GM23338 (cell line): ENCODE results near the gene CACNA2D1. TPM values are rescaled to one million over a fixed set of nuclear protein-coding genes. Genes with fewer than 3 reads are reported as not detected.

Experiments
- ATAC-seq: fragments of 200-7000 bp; cut with Tn5 transposase; 3 replicates; pipeline ENCODE4 v1.9.1; 2020
- DNase-seq: peaks from one replicate; pipeline ENCODE4 v3.0.0-alpha.2; 2015; ENCODE audit warnings: low spot score
- H2AFZ ChIP-seq: fragments of 200-600 bp; sonication (generic); 2 replicates; pipeline ENCODE4 v1.8.0; 2016; ENCODE audit warnings: antibody characterized with exemption, mild to moderate bottlenecking, moderate library complexity
- H3F3A ChIP-seq: fragments of 200-600 bp; sonication (generic); replicated peaks from 2 replicates; pipeline ENCODE4 v1.8.0; 2017; ENCODE audit warnings: antibody characterized with exemption, mixed run types, low read depth
- H3K27ac ChIP-seq: fragments of 200-600 bp; sonication (generic); 2 replicates; pipeline ENCODE4 v1.6.1; 2016; ENCODE audit warnings: low read depth
- H3K27me3 ChIP-seq: fragments of 200-600 bp; sonication (generic); 2 replicates; pipeline ENCODE4 v1.8.0; 2016; ENCODE audit warnings: mild to moderate bottlenecking, mixed run types, moderate library complexity; ENCODE audit not compliant: insufficient read depth
- H3K36me3 ChIP-seq: fragments of 200-600 bp; sonication (generic); 2 replicates; pipeline ENCODE4 v1.8.0; 2016; ENCODE audit warnings: mild to moderate bottlenecking; ENCODE audit not compliant: insufficient read depth
- H3K4me1 ChIP-seq: fragments of 200-600 bp; sonication (generic); 2 replicates; pipeline ENCODE4 v1.8.0; 2016; ENCODE audit warnings: mild to moderate bottlenecking, moderate library complexity; ENCODE audit not compliant: insufficient read depth
- H3K4me2 ChIP-seq: fragments of 200-600 bp; sonication (generic); 2 replicates; pipeline ENCODE4 v1.7.1; 2017; ENCODE audit warnings: mixed run types
- H3K4me3 ChIP-seq: fragments of 200-600 bp; sonication (generic); 2 replicates; pipeline ENCODE4 v1.6.1; 2016; ENCODE audit warnings: mixed run types
- H3K79me2 ChIP-seq: fragments of 200-600 bp; sonication (generic); replicated peaks from 2 replicates; pipeline ENCODE4 v1.8.0; 2017; ENCODE audit warnings: mild to moderate bottlenecking; ENCODE audit not compliant: insufficient read depth
- H3K9me2 ChIP-seq: fragments of 200-600 bp; sonication (generic); 2 replicates; pipeline ENCODE4 v1.8.0; 2017; ENCODE audit not compliant: insufficient read depth
- H4K20me1 ChIP-seq: fragments of 200-600 bp; sonication (generic); replicated peaks from 2 replicates; pipeline ENCODE4 v1.8.0; 2017; ENCODE audit warnings: mild to moderate bottlenecking; ENCODE audit not compliant: insufficient read depth
- H3K27ac Mint-ChIP-seq: 2 replicates; pipeline ENCODE4 v1.8.0; 2020; ENCODE audit warnings: inconsistent platforms, mild to moderate bottlenecking, moderate library complexity, mixed read lengths
- H3K27me3 Mint-ChIP-seq: 3 replicates; pipeline ENCODE4 v1.8.0; 2022; ENCODE audit warnings: low read depth, mild to moderate bottlenecking, moderate library complexity, mixed read lengths, inconsistent platforms; ENCODE audit not compliant: insufficient read depth, poor library complexity
- H3K36me3 Mint-ChIP-seq: 3 replicates; pipeline ENCODE4 v1.8.0; 2021; ENCODE audit warnings: low read depth, mild to moderate bottlenecking, inconsistent platforms, moderate library complexity, mixed read lengths
- H3K4me1 Mint-ChIP-seq: 3 replicates; pipeline ENCODE4 v1.8.0; 2020; ENCODE audit warnings: mild to moderate bottlenecking, inconsistent platforms, mixed read lengths
- H3K4me3 Mint-ChIP-seq: 3 replicates; pipeline ENCODE4 v1.8.0; 2021; ENCODE audit warnings: moderate library complexity, mild to moderate bottlenecking, inconsistent platforms, mixed read lengths
- H3K9me3 Mint-ChIP-seq: 3 replicates; pipeline ENCODE4 v1.8.0; 2020; ENCODE audit warnings: moderate library complexity, mild to moderate bottlenecking, inconsistent platforms, mixed read lengths
- CREB1 ChIP-seq: fragments of 250-450 bp; sonication (Bioruptor Pico); IDR thresholded peaks from 2 replicates; pipeline ENCODE4 v1.5.0; 2020; ENCODE audit warnings: low read depth, mild to moderate bottlenecking, moderate library complexity
- EZH2 ChIP-seq: fragments of 200-600 bp; sonication (generic); IDR thresholded peaks from one replicate; pipeline ENCODE4 v1.8.0; 2017; ENCODE audit warnings: antibody characterized with exemption, mild to moderate bottlenecking, low read depth; ENCODE audit not compliant: unreplicated experiment
- EZH2phosphoT487 ChIP-seq: fragments of 200-600 bp; sonication (generic); IDR thresholded peaks from one replicate; pipeline ENCODE4 v1.8.1; 2018; ENCODE audit warnings: antibody characterized with exemption; ENCODE audit not compliant: unreplicated experiment
- JUNB ChIP-seq: IDR thresholded peaks from one replicate; pipeline ENCODE4 v1.6.1; 2016; ENCODE audit warnings: antibody characterized with exemption; ENCODE audit not compliant: unreplicated experiment
- NANOG ChIP-seq: IDR thresholded peaks from 2 replicates; pipeline ENCODE4 v1.6.1; 2016; ENCODE audit warnings: antibody characterized with exemption, borderline replicate concordance
- POLR2AphosphoS5 ChIP-seq: IDR thresholded peaks from 2 replicates; pipeline ENCODE4 v1.6.1; 2016; ENCODE audit warnings: antibody characterized with exemption, low read depth
- STAT1 ChIP-seq: IDR thresholded peaks from one replicate; pipeline ENCODE4 v1.6.1; 2016; ENCODE audit warnings: antibody characterized with exemption; ENCODE audit not compliant: unreplicated experiment
- ZNF114 ChIP-seq: fragments of 250-450 bp; sonication (Bioruptor Pico); IDR thresholded peaks from 2 replicates; pipeline ENCODE4 v1.5.0; 2020; ENCODE audit warnings: mild to moderate bottlenecking, moderate library complexity
- ZNF331 ChIP-seq: fragments of 250-450 bp; sonication (Bioruptor Pico); IDR thresholded peaks from 2 replicates; pipeline ENCODE4 v1.5.0; 2020; ENCODE audit warnings: low read depth, mild to moderate bottlenecking, moderate library complexity
- polyA plus RNA-seq: library from polyadenylated mRNA; unstranded; fragments of >200 nt; fragmentation: Nextera tagmentation; extraction: Ambion mirVana; gene quantifications from 2 replicates; pipeline ENCODE4 v1.2.1, GENCODE V29; 2016
- total RNA-seq: library from RNA; depleted of rRNA; stranded (reverse); fragments of >200 nt; shearing (Covaris generic); gene quantifications from 2 replicates; pipeline ENCODE4 v1.2.3, GENCODE V29; 2014
- TF ChIP-seq, protein P1 (sequence below), 2 experiments: fragments of 200-600 bp in 1 of 2; sonication (generic) in 1 of 2; conservative IDR thresholded peaks; 2 replicates each; pipeline versions ENCODE4 v1.5.1 to v1.6.1; 2016 to 2017; ENCODE audit warnings: antibody characterized with exemption in 2 of 2, low read depth in 2 of 2, mild to moderate bottlenecking in 2 of 2, moderate library complexity in 1 of 2
- TF ChIP-seq, protein P2 (sequence below): IDR thresholded peaks from one replicate; pipeline ENCODE4 v1.6.1; 2018; ENCODE audit warnings: antibody characterized with exemption; ENCODE audit not compliant: unreplicated experiment
- TF ChIP-seq, protein P3 (sequence below): IDR thresholded peaks from 2 replicates; pipeline ENCODE4 v1.6.1; 2016; ENCODE audit warnings: antibody characterized with exemption
- TF ChIP-seq, protein P4 (sequence below): fragments of 250-450 bp; sonication (Bioruptor Pico); IDR thresholded peaks from 2 replicates; pipeline ENCODE4 v1.5.0; 2020; ENCODE audit warnings: mild to moderate bottlenecking, moderate library complexity

Gene CACNA2D1
- total and polyA plus RNA-seq, 2 experiments from 2014 or later, result 7.0 to 20.4 TPM

DNA sequence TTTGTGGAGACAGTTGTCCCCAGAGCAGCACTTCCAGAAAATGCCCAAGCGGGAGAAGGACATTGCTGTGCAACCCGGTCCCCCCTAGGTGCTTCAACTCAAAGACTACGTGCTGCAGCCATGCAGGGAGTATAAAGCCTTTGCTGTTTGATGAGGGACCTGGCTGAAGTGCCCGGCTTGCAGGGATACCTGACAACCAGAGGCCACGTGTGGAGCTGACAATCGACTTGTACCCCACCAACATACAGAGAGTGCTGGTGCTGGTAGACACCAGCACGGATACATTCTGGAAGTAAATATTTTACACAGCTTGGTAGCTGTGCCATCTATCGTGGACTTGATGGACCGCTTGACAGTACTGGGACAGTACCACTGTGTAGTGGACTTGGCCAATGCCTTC is 240.6 kb downstream of the CACNA2D1 start:
- ATAC-seq (no peak), DNase-seq (no peak)
- no peaks in the 10 kb centered on the region for H3K27me3 ChIP-seq
- Mint-ChIP-seq H3K9me3 (peaks cover 6% of the 10 kb centered on the region; the same call in 2 of the 3 replicates), H3K27ac (no peak overlapping the region), H3K4me1 (peaks cover 4% of the 10 kb centered on the region; the same call in 1 of the 3 replicates), H3K36me3 (peaks cover 18% of the 10 kb centered on the region; the same call in 2 of the 3 replicates), H3K4me3 (no peak overlapping the region), H3K27me3 (no peaks in the 10 kb centered on the region)
- no peaks in the 10 kb centered on the region; the same call in 1 of the 2 replicates for H3K4me1 ChIP-seq
- no peak overlapping the region for H3K4me3 ChIP-seq
- no peak overlapping the region for H2AFZ ChIP-seq
- no peaks in the 10 kb centered on the region for H3K36me3 ChIP-seq
- no peaks in the 10 kb centered on the region for H4K20me1 ChIP-seq
- H3F3A ChIP-seq, result no peaks in the 10 kb centered on the region
- no peak for TF ChIP-seq STAT1
- no peak for TF ChIP-seq ZNF331 (CRISPR knock-in tag)
- TF ChIP-seq JUNB, result no peak
- no peak for TF ChIP-seq NANOG
- TF ChIP-seq, protein P1, sequence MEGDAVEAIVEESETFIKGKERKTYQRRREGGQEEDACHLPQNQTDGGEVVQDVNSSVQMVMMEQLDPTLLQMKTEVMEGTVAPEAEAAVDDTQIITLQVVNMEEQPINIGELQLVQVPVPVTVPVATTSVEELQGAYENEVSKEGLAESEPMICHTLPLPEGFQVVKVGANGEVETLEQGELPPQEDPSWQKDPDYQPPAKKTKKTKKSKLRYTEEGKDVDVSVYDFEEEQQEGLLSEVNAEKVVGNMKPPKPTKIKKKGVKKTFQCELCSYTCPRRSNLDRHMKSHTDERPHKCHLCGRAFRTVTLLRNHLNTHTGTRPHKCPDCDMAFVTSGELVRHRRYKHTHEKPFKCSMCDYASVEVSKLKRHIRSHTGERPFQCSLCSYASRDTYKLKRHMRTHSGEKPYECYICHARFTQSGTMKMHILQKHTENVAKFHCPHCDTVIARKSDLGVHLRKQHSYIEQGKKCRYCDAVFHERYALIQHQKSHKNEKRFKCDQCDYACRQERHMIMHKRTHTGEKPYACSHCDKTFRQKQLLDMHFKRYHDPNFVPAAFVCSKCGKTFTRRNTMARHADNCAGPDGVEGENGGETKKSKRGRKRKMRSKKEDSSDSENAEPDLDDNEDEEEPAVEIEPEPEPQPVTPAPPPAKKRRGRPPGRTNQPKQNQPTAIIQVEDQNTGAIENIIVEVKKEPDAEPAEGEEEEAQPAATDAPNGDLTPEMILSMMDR (conservative IDR thresholded peaks at IDR 0.05; ENCODE audit: low read depth in 2 of 2), result no peak
- TF ChIP-seq POLR2AphosphoS5, result no peak
- TF ChIP-seq, protein P2, sequence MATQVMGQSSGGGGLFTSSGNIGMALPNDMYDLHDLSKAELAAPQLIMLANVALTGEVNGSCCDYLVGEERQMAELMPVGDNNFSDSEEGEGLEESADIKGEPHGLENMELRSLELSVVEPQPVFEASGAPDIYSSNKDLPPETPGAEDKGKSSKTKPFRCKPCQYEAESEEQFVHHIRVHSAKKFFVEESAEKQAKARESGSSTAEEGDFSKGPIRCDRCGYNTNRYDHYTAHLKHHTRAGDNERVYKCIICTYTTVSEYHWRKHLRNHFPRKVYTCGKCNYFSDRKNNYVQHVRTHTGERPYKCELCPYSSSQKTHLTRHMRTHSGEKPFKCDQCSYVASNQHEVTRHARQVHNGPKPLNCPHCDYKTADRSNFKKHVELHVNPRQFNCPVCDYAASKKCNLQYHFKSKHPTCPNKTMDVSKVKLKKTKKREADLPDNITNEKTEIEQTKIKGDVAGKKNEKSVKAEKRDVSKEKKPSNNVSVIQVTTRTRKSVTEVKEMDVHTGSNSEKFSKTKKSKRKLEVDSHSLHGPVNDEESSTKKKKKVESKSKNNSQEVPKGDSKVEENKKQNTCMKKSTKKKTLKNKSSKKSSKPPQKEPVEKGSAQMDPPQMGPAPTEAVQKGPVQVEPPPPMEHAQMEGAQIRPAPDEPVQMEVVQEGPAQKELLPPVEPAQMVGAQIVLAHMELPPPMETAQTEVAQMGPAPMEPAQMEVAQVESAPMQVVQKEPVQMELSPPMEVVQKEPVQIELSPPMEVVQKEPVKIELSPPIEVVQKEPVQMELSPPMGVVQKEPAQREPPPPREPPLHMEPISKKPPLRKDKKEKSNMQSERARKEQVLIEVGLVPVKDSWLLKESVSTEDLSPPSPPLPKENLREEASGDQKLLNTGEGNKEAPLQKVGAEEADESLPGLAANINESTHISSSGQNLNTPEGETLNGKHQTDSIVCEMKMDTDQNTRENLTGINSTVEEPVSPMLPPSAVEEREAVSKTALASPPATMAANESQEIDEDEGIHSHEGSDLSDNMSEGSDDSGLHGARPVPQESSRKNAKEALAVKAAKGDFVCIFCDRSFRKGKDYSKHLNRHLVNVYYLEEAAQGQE, result no peak
- TF ChIP-seq ZNF114 (CRISPR knock-in tag), result no peak
- TF ChIP-seq EZH2phosphoT487, result no peak
- TF ChIP-seq CREB1 (CRISPR knock-in tag), result no peak
- TF ChIP-seq, protein P3, sequence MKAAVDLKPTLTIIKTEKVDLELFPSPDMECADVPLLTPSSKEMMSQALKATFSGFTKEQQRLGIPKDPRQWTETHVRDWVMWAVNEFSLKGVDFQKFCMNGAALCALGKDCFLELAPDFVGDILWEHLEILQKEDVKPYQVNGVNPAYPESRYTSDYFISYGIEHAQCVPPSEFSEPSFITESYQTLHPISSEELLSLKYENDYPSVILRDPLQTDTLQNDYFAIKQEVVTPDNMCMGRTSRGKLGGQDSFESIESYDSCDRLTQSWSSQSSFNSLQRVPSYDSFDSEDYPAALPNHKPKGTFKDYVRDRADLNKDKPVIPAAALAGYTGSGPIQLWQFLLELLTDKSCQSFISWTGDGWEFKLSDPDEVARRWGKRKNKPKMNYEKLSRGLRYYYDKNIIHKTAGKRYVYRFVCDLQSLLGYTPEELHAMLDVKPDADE, result no peak
- TF ChIP-seq, protein P4, sequence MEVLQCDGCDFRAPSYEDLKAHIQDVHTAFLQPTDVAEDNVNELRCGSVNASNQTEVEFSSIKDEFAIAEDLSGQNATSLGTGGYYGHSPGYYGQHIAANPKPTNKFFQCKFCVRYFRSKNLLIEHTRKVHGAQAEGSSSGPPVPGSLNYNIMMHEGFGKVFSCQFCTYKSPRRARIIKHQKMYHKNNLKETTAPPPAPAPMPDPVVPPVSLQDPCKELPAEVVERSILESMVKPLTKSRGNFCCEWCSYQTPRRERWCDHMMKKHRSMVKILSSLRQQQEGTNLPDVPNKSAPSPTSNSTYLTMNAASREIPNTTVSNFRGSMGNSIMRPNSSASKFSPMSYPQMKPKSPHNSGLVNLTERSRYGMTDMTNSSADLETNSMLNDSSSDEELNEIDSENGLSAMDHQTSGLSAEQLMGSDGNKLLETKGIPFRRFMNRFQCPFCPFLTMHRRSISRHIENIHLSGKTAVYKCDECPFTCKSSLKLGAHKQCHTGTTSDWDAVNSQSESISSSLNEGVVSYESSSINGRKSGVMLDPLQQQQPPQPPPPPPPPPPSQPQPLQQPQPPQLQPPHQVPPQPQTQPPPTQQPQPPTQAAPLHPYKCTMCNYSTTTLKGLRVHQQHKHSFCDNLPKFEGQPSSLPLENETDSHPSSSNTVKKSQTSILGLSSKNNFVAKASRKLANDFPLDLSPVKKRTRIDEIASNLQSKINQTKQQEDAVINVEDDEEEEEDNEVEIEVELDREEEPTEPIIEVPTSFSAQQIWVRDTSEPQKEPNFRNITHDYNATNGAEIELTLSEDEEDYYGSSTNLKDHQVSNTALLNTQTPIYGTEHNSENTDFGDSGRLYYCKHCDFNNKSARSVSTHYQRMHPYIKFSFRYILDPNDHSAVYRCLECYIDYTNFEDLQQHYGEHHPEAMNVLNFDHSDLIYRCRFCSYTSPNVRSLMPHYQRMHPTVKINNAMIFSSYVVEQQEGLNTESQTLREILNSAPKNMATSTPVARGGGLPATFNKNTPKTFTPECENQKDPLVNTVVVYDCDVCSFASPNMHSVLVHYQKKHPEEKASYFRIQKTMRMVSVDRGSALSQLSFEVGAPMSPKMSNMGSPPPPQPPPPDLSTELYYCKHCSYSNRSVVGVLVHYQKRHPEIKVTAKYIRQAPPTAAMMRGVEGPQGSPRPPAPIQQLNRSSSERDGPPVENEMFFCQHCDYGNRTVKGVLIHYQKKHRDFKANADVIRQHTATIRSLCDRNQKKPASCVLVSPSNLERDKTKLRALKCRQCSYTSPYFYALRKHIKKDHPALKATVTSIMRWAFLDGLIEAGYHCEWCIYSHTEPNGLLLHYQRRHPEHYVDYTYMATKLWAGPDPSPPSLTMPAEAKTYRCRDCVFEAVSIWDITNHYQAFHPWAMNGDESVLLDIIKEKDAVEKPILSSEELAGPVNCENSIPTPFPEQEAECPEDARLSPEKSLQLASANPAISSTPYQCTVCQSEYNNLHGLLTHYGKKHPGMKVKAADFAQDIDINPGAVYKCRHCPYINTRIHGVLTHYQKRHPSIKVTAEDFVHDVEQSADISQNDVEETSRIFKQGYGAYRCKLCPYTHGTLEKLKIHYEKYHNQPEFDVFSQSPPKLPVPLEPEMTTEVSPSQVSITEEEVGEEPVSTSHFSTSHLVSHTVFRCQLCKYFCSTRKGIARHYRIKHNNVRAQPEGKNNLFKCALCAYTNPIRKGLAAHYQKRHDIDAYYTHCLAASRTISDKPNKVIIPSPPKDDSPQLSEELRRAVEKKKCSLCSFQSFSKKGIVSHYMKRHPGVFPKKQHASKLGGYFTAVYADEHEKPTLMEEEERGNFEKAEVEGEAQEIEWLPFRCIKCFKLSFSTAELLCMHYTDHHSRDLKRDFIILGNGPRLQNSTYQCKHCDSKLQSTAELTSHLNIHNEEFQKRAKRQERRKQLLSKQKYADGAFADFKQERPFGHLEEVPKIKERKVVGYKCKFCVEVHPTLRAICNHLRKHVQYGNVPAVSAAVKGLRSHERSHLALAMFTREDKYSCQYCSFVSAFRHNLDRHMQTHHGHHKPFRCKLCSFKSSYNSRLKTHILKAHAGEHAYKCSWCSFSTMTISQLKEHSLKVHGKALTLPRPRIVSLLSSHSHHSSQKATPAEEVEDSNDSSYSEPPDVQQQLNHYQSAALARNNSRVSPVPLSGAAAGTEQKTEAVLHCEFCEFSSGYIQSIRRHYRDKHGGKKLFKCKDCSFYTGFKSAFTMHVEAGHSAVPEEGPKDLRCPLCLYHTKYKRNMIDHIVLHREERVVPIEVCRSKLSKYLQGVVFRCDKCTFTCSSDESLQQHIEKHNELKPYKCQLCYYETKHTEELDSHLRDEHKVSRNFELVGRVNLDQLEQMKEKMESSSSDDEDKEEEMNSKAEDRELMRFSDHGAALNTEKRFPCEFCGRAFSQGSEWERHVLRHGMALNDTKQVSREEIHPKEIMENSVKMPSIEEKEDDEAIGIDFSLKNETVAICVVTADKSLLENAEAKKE (CRISPR knock-in tag), result no peak
- no peak for TF ChIP-seq EZH2
- H3K27ac ChIP-seq, result no peak overlapping the region
- no peaks in the 10 kb centered on the region for H3K9me2 ChIP-seq
- no peaks in the 10 kb centered on the region for H3K79me2 ChIP-seq
- no peak overlapping the region for H3K4me2 ChIP-seq
